Measurements from ENCODE around the gene ERC1. TPM values are rescaled to one million over a fixed set of nuclear protein-coding genes. Genes with fewer than 3 reads are reported as not detected.

The ERC1 gene
- total and polyA plus RNA-seq, 2 donors (not counting 1 experiment from before 2014, with no cell fraction given), result 19.7 to 34.5 TPM

DNA sequence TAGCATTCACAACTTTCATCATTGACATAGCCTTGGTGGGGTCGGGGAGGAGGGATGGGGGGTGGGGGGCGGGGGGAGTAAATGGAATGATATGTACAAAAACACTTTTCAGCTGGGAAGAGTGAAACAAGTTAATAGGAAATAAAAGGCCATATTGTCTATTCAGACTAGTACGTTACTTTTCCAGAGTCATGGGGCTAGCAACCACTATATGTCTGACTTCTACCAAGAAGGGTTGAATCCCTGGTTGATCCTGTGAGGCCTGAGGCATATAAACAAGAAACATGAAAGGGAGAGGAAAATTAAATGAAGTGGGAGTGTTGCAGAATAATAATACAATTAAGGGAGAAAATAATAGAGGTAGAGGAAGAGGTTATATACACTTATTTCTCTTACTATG, 225.5 kb downstream of the ERC1 start:
- H3K4me2 ChIP-seq (ENCODE audit: extremely low read depth, insufficient read depth, low read length), result no peak overlapping the region
- H3K9me3 ChIP-seq (ENCODE audit: control insufficient read depth, insufficient read depth, low read depth, low read length), result no peaks in the 10 kb centered on the region
- H4K20me1 ChIP-seq (ENCODE audit: control insufficient read depth, extremely low read depth, insufficient read depth, low read length), result no peaks in the 10 kb centered on the region
- H3K36me3 ChIP-seq (ENCODE audit: control insufficient read depth, insufficient read depth, low read length), result no peaks in the 10 kb centered on the region
- no peak for TF ChIP-seq EZH2 (IDR thresholded peaks at IDR 0.05; ENCODE audit: low read length, missing control alignments)
- no peaks in the 10 kb centered on the region for H3K27me3 ChIP-seq (ENCODE audit: control insufficient read depth, insufficient read depth, low read length)
- peaks cover 3% of the 10 kb centered on the region for H3K4me1 ChIP-seq (ENCODE audit: control insufficient read depth, extremely low read depth, insufficient read depth, low read length)
- no peak overlapping the region for H2AFZ ChIP-seq (ENCODE audit: low read length)
- no peak overlapping the region for H3K27ac ChIP-seq (ENCODE audit: insufficient read depth, low read length)
- H3K79me2 ChIP-seq (ENCODE audit: control insufficient read depth, insufficient read depth, low read length), result no peaks in the 10 kb centered on the region
- no peak overlapping the region for H3K4me3 ChIP-seq (replicated peaks in 1 of 4; ENCODE audit: control extremely low read depth in 1 of 4, insufficient read depth in 1 of 4, low read depth in 3 of 4, low read length in 4 of 4)
- no peak for DNase-seq (ENCODE audit: low read depth in 2 of 2)
- H3K9ac ChIP-seq (ENCODE audit: insufficient read depth, low read length), result no peak overlapping the region

DNA sequence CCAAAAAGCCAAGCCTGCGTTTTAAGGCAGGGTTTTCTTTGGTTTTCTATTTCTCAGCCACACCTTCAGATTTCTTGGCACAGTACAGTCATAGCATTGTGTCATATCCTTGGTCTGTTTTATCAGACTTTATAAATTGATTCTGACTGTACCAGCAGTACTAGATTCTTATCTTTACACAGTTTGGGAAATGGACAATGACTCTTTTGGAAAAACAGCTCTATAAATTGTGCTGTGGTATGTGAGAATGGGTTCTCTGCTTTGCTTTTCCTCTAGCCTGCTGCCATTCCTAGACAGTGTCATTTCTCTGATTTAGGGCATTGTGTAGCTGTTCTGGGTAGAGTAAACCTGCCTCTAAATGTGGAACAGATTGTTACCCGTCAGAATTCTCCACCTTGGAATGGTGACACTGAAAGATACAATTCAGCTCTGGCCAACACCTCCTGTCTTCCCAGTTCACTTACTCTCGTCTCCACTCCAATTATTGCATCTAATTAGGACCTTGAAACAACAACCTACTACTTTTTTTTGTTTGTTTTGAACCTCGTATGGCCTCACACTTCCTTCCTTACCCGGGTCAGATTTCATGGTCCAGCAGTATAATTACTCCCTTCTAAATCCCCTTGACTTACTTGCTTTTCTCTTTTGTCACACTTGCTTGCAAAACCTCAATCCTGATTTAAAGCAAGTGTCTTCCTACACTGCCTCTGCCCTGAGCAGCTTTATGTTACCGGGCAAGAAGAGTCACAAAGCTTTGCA, 226.3 kb downstream of the ERC1 start:
- H3K27me3 ChIP-seq (ENCODE audit: control insufficient read depth, insufficient read depth, low read length), result no peaks in the 10 kb centered on the region
- peaks cover 3% of the 10 kb centered on the region for H3K4me1 ChIP-seq (ENCODE audit: control insufficient read depth, extremely low read depth, insufficient read depth, low read length)
- no peak overlapping the region for H3K4me3 ChIP-seq (replicated peaks in 1 of 4; ENCODE audit: control extremely low read depth in 1 of 4, insufficient read depth in 1 of 4, low read depth in 3 of 4, low read length in 4 of 4)
- peak overlapping the region; percentile 32 for H3K4me2 ChIP-seq (ENCODE audit: extremely low read depth, insufficient read depth, low read length)
- H3K79me2 ChIP-seq (ENCODE audit: control insufficient read depth, insufficient read depth, low read length), result no peaks in the 10 kb centered on the region
- H3K36me3 ChIP-seq (ENCODE audit: control insufficient read depth, insufficient read depth, low read length), result no peaks in the 10 kb centered on the region
- TF ChIP-seq, protein P1, sequence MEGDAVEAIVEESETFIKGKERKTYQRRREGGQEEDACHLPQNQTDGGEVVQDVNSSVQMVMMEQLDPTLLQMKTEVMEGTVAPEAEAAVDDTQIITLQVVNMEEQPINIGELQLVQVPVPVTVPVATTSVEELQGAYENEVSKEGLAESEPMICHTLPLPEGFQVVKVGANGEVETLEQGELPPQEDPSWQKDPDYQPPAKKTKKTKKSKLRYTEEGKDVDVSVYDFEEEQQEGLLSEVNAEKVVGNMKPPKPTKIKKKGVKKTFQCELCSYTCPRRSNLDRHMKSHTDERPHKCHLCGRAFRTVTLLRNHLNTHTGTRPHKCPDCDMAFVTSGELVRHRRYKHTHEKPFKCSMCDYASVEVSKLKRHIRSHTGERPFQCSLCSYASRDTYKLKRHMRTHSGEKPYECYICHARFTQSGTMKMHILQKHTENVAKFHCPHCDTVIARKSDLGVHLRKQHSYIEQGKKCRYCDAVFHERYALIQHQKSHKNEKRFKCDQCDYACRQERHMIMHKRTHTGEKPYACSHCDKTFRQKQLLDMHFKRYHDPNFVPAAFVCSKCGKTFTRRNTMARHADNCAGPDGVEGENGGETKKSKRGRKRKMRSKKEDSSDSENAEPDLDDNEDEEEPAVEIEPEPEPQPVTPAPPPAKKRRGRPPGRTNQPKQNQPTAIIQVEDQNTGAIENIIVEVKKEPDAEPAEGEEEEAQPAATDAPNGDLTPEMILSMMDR (conservative IDR thresholded peaks at IDR 0.05 in 1 of 2, IDR thresholded peaks at IDR 0.05 in 1 of 2; ENCODE audit: low read depth in 1 of 2, low read length in 2 of 2), result no peak
- no peak for TF ChIP-seq EZH2 (IDR thresholded peaks at IDR 0.05; ENCODE audit: low read length, missing control alignments)
- peak; percentile 82 to 92 for DNase-seq (ENCODE audit: low read depth in 2 of 2)
- no peaks in the 10 kb centered on the region for H3K9me3 ChIP-seq (ENCODE audit: control insufficient read depth, insufficient read depth, low read depth, low read length)
- no peak overlapping the region for H3K9ac ChIP-seq (ENCODE audit: insufficient read depth, low read length)
- H2AFZ ChIP-seq (ENCODE audit: low read length), result no peak overlapping the region
- H4K20me1 ChIP-seq (ENCODE audit: control insufficient read depth, extremely low read depth, insufficient read depth, low read length), result no peaks in the 10 kb centered on the region
- H3K27ac ChIP-seq (ENCODE audit: insufficient read depth, low read length), result peak overlapping the region; percentile 52

DNA sequence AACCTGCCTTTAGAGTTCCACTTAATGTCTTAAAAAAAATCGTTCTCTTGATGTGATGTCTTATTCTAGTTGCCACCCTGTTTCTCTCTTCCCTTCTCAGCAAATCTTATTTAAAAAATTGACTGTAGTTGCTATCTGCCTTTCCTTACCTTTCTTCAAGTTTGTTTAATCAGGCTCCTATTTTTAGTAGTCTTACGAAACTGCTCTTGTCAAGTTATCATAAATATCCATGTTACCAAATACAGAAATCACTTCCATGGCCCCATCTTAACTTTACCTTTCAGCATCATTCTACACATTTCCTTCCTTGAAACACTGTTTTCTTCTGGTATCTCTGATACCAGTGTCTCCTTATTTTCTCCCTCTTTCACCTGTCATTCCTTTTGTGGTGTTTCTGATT, 227.3 kb downstream of the ERC1 start:
- Histone ChIP-seq H4K20me1 (ENCODE audit: control insufficient read depth, extremely low read depth, insufficient read depth, low read length) (no peaks in the 10 kb centered on the region), H3K36me3 (ENCODE audit: control insufficient read depth, insufficient read depth, low read length) (no peaks in the 10 kb centered on the region), H3K27ac (ENCODE audit: insufficient read depth, low read length) (no peak overlapping the region), H3K27me3 (ENCODE audit: control insufficient read depth, insufficient read depth, low read length) (no peaks in the 10 kb centered on the region), H3K79me2 (ENCODE audit: control insufficient read depth, insufficient read depth, low read length) (no peaks in the 10 kb centered on the region), H3K4me2 (ENCODE audit: extremely low read depth, insufficient read depth, low read length) (no peak overlapping the region), H3K9me3 (ENCODE audit: control insufficient read depth, insufficient read depth, low read depth, low read length) (no peaks in the 10 kb centered on the region), H2AFZ (ENCODE audit: low read length) (no peak overlapping the region), H3K9ac (ENCODE audit: insufficient read depth, low read length) (no peak overlapping the region), H3K4me1 (ENCODE audit: control insufficient read depth, extremely low read depth, insufficient read depth, low read length) (peaks cover 3% of the 10 kb centered on the region), H3K4me3 (replicated peaks in 1 of 4; ENCODE audit: control extremely low read depth in 1 of 4, insufficient read depth in 1 of 4, low read depth in 3 of 4, low read length in 4 of 4) (no peak overlapping the region)
- TF ChIP-seq, protein P1 (conservative IDR thresholded peaks at IDR 0.05 in 1 of 2, IDR thresholded peaks at IDR 0.05 in 1 of 2; ENCODE audit: low read depth in 1 of 2, low read length in 2 of 2), result no peak
- no peak for TF ChIP-seq EZH2 (IDR thresholded peaks at IDR 0.05; ENCODE audit: low read length, missing control alignments)
- DNase-seq (ENCODE audit: low read depth in 2 of 2), result no peak
